Limb (tissue), 2 donors: ENCODE data around the gene C1QL4.

Source experiments
- DNase-seq, 2 donors: peaks; one replicate each; pipeline ENCODE4 v3.0.0-alpha.2; 2016; ENCODE audit errors: extremely low spot score in 2 of 2

The C1QL4 gene

DNA sequence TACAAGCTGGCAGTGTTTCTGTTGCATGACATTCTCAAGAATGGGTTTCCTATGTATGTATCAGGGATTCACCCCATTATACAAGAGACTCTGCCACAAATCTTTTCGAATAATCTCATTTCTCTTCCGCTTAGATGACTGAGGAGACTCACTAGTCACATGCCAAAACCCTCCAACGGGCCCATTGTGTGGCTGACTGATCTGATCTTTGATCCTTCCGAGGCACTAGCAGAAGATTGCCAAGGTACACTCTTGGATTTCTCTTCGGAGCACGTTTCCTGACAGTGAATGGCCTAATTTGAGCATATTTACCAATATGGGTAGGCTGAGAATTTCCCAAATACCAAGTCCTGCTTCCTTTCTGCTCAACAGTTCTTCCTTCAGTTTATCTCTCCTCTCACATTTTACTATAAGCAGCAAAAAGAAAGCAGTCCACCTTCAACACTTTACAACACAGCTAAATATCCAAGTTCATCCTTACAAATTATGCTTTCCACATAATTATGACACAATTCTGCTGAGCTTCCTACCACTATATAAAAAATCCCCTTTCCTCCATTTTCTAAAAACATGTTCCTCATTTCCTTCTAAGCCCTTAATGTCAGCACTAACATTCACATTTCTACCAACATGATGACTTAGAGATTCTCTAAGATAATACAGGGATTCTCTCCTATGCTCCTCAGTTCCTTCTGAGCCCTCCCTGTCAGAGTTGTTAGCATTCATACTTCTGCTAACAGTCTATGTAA lies 31.1 kb downstream of the C1QL4 start:
- DNase-seq: no peak

DNA sequence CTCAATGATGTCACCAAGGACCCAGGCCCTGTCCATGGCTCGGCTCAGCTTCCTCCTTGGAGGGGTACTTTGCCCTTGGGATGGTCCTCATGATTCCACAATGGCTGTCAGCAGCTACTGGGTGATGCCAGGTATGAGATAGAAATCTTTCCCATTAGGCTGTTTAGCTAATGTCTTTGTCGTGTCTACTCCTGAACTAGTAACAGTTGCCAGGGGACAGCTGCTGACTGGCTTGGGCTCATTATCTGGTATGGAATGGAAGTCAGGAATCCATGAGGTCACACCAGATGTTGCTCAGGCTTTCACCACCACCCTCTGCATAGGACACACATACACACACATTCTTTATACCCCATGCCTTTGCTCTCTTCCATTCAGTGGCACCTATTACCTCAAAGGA lies 32.8 kb downstream of the C1QL4 start:
- DNase-seq: peak in 1 of 2 donors; percentile 31

DNA sequence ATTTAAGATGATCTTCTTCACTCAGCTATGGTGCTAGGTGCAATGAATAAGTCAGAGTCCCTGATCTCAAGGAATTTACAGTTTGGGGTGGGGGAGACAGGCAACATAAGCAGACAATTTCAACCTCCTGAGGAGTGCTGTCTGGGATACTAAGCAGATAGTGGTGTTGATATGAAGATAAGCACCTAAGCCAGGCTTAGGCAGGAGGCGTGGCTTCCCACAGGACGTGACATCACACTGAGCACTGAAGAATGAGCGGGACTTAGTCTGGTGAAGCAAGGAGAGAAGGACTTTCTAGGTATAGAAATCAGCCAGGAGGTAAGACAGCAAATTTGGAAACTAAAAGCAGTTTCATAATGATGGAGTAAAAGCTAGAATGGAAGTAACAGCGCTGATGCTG lies 35.2 kb downstream of the C1QL4 start:
- no peak for DNase-seq

DNA sequence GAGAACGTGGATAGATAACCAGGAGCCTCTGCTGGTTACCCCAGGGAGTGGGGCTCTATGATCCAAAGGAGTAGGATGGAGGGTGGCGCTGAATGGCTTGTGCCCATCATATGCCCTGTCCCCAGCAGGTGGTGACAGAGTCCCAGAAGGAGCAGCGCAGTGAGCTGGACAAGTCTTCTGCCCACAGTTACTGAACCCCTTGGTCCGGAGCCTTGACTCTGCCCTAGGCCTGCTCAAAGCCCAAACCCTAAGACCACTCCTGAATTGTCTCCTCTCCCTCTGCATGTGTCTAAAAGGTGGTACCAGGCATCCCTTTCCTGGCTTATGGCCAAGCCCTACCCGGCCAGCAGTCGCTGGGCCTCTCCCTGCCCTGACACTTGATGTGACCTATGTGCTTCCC lies 38.8 kb downstream of the C1QL4 start:
- DNase-seq: no peak

DNA sequence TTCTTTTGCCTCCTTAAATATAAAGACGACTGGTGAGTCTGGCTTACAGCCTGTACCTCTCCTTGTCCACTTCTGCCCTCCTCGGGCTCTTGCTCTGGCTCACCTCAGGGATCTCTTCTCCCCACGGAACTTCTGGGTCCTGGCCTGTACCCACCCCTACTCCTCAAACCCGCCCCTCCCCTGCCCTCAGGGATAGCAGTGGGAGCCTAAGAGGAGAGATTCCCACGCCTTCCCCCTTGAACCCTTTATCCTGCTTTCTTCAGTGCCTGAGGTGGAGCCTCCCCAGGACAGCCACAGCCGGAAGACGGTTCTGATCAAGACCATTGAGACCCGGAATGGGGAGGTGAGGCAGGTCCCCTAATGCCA lies 39.3 kb downstream of the C1QL4 start:
- no peak for DNase-seq

DNA sequence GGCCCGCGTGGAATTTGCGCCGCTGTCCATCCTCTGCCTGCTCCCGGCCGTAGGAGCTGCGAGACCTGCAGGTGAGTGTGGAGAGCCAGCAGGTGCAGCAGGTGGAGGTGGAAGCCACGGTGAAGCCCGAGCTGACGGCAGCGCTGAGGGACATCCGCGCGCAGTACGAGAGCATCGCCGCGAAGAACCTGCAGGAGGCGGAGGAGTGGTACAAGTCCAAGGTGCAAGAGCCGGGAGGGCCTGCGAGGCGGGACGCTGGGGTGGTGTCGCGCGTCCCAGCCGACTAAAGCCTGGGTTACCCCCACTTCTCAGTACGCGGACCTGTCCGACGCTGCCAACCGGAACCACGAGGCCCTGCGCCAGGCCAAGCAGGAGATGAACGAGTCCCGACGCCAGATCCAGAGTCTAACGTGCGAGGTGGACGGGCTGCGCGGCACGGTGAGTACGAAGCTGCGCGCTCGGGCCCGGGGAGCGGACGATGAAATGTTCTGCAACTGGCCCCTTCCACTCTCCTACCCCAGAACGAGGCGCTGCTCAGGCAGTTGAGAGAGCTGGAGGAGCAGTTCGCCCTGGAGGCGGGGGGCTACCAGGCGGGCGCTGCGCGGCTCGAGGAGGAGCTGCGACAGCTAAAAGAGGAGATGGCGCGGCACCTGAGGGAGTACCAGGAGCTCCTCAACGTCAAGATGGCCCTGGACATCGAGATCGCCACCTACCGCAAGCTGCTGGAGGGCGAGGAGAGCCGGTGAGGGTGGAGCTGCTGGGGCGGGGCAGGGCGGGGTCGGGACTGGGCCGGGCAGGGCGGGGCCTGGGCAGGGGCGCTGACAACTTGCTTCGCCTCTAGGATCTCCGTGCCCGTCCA lies 39.9 kb downstream of the C1QL4 start:
- peak in 1 of 2 donors; percentile 46 for DNase-seq

DNA sequence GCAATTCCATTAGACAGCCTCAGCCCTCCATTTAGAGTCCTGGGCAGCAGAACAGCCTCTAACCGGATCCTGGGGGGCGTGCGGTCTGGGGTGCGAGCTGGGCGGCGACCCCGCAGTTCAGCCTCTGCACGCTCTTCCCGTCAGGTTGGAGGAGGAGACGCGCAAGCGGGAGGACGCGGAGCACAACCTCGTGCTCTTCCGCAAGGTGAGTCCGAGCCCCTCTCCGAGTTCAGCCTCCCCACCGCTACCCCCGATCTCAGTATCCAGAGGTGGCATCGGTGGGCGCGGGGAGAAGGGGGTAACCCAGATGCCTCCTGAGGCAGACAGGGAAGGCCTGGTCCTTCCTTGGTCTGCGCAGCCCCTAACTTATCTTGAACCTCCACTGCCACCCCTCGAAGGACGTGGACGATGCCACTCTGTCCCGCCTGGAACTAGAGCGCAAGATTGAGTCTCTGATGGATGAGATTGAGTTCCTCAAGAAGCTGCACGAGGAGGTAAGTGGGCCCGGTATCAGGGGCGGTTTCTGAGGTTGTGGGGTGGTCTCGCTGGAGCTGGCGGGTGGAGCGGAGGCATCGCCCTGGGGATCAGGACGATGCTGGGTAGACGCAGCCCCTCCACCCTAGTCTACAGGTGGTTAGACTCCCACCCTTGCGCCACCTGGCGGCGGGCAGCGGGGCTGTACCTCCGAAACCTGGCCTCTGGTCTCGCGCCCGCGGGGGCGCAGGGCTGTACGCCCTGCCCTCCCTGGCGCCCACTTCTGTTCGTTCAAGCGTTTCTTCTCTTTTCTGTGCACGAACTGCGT lies 40.8 kb downstream of the C1QL4 start:
- peak in 1 of 2 donors; percentile 72 for DNase-seq

DNA sequence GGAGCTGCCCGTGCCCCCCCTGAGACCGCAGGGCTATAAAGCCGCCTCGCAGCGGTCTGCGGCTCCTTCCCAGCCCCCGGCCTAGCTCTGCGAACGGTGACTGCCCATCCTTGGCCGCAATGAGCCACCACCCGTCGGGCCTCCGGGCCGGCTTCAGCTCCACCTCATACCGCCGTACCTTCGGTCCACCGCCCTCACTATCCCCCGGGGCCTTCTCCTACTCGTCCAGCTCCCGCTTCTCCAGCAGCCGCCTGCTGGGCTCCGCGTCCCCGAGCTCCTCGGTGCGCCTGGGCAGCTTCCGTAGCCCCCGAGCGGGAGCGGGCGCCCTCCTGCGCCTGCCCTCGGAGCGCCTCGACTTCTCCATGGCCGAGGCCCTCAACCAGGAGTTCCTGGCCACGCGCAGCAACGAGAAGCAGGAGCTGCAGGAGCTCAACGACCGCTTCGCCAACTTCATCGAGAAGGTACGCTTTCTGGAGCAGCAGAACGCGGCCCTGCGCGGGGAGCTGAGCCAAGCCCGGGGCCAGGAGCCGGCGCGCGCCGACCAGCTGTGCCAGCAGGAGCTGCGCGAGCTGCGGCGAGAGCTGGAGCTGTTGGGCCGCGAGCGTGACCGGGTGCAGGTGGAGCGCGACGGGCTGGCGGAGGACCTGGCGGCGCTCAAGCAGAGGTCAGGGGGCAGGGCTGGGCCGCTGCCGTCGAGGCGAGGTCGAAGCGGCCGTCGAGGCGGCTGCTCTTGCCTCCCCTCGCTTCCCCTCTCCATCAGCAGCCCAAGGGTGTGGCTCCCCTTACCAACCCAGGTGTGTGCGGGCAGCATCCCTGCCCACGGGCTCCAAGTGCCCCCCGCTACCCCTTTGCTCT lies 41.7 kb downstream of the C1QL4 start, which contains the start of gene PRPH:
PRPH (plus strand) TSS at position 66 of the 855 bp plus-strand sequence; CDS start at position 120, 54 bp downstream.
- peak in 1 of 2 donors; percentile 58 for DNase-seq

DNA sequence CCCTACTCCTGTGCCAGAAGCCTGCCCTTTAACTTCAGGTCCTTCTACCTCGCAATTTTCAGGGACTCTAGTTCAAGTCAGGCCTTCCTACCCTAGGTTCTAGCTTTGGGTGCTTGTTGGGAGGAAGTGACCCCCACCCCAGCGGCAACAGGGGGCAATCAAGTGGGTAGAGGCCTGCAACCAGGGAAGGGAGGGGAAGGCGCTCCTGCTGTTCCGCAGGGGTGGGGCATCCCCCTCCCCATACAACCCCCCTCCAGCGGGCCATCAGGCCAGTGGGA lies 42.2 kb downstream of the C1QL4 start:
- peak in 1 of 2 donors; percentile 44 for DNase-seq

DNA sequence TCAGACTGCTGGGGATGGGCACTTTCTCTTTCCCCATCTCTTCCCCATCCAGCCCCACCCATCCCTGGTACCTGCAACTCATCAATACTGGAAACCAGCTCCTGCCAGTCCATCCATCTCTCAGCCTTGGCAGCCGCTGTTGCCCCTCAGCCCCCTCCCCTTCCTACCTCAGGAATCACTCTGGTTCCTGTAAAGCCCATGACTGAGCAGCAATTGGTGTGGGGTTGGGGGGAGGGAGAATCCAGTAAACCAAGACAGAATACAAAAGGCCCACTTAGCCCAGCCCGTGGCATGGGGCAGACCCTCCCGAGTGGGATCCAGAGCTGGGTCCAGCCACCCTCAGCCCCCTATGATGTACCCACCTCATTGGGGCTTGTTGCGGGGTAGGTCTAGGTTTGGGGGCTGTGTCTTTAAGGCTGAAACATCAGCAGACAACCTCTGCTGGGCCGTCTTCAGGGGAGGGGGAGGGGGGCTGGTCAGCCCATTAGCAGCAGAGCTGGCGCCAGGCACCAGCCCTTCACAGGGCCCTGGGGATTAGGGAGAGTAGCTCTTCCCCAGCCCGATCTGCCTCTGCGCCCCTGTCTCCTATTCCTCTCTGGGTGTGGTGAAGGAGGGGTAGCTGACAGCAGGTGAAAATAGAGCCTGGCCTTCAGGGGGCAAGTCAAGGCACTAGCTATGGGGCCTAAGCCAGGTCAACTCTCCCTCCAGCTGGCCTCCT lies 42.7 kb downstream of the C1QL4 start:
- peak in 1 of 2 donors; percentile 45 for DNase-seq

DNA sequence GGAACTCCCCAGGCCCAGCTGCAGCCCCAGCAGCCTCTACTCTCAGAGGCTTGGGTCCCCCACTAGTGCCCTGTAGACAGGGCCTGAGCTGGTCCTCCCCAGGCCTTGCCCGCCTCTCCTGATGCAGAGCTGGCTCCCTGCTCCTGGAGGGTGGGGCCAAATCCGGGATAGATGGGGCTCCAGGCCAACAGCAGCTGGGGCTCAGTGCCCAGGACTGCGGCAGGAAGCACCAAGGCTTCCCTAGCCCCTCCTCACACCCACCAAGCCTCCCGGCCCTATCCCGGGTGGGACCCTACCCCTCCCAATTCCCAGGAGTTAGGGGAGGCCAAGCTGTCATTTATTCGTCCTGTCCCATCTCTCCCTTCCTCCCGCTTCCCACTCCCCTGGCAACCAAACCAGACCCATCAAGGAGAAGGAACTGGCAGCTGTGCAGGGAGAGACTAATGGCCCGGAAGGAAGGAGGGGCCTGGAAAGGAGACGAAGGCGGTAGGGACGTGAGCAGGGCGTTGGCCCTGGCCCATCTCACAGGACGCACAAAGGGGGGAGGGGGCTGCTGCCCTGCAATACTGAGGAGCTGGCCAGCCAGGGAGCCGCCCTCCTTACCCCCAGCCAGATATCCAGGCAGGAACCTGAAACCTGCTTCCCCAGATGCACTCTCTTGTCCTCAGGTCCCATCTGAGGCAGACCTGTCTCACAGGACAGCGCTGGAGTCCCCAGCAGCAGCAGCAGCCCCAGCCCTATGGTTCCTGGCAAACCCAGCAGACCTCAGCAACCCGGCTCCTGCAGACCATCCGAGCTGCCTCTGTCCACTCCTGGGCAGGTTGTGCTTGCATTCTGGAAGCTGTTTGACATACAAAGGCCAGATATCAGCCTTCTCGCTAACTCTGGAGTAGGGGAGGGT lies 43.7 kb downstream of the C1QL4 start:
- DNase-seq: peak; percentile 65 to 71

DNA sequence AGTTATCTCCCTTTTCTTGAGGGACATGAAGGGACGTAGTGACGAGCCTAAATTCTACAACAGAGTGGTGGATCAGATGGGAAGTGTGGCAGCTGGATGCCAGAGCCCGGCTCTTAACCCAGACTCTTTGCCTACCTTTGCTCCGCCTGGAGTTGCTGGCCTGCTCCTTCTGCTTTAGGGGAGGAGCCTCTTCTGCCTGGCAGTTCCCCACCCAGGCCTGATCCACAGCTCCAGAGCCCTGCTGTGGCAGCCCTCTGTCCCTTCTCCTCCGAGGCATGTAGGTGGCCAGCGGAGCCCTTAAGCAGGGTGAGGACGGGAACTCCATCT lies 44.3 kb downstream of the C1QL4 start:
- DNase-seq: no peak

DNA sequence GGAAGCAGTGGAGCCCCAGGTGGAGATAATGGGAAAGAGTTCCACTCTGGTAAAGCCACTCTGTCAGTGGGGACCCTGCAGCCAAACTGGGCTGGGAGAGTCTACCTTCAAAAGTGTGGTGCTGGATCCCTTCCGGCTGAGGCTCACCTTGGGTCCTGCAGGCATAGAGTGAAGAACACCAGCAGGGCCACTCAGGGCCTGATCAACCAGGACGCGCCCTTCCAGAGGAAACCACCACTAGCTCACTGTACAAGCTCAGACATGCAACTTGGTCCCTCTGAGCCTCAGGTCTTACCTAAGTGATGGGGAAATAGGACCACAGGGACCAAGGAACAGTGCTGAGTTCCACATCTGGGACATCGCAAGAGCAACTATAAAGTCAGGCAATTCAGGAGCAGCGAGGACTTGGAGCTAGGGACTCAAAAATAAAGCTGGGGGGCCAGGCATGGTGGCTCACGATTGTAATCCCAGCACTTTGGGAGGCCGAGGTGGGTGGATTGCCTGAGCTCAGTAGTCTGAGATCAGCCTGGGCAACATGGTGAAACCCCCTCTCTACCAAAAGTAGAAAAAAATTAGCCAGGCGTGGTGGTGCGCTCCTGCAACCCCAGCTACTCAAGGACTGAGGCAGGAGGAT lies 47.9 kb downstream of the C1QL4 start:
- DNase-seq: no peak

DNA sequence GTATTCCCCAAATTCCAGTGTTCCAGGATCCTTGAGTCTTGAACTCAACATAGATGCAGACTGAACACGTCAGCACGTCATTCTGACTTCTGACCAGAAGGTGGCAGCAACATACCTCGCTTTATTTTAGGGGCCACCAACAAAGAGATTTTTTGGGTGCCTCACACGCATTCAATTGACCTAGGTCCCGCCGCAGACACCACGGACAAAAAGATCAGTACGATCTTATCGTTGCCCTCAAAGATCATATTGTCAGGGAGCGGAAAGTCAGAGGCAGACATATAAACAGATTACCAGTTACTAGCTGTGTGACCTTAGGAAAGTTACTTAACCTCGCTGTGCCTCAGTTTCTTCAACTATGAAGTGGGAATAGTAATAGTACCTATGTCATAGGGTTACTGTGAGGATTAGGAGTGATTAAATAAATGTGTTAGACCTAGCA lies 48.6 kb downstream of the C1QL4 start:
- DNase-seq: peak; percentile 69 to 76

DNA sequence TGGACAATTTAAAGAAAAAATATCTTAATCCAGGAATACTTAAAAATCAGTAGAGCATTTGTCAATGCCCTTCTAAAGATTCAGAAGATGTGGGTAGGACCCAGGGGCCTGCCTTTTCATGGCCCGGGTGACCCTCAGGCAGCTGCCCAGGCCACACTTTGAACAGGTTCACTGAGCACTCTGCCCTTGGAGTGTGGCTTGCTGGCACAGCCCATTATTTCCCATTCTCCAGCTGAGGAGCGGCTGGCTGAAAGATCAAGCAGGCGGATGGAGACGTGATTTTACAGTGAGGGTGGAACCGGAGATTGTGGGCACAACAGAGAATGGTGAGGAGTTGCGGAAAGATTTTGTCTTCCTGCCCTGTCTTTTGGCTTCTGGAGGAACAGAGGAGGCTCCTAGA lies 49.1 kb downstream of the C1QL4 start:
- DNase-seq: no peak

DNA sequence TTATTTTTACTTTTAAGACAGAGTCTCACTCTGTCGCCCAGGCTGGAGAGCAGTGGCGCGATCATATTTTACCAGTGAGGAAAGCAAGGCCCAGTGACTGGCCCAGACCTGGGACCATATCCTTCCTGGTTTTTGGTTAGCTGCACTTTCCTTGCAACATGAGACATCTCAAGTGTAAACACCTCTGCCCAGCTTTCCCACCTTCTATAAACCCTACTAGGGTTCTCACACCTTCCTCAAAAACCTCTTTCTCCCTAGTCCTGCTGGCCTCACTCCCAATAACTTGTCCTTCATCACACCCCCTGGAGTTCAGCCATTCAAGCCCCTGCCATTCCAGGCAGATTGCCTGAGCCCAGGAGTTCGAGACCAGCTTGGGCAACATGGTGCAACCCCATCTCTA lies 52.3 kb downstream of the C1QL4 start:
- DNase-seq: no peak

DNA sequence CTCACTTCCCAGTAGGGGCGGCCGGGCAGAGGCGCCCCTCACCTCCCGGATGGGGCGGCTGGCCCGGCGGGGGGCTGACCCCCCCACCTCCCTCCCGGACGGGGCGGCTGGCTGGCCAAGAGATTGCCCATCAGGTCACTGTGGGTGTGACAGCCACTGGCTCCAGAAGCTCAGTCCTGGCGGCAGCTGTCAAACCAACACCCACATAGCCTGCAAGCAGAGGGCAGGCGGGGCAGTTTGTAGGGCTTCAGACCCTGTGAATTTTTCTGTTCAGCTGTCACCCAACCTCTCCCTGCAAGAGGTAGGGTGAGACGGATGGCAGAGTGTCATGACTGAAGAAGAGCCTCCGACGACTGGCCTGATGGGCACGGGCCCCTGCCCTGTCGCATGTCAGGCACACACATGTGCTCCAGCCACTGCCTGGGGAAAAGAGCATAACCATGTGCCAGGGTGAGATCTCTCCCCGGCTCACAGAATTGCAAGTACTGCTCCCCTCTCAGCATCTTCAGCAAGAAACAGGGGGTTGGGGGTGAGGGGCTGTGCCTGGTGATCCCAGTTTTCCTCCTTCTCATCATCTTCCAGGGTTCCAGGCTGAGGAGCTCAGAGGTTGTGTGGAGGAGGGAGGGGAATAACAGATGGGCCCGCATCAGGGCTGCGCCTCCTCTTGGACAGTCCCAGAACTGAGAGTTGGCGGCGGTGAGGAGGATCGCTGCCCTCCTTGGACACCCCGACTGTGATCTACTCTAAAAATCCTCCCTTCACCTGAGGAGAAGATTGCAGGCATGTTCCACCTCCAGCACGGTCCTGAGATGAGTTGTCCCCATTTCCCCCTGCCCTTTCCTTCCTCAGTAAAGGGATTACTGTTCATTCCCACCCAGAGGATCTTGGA lies 53.2 kb downstream of the C1QL4 start:
- no peak for DNase-seq
